ENCODE data around the gene MED13L. TPM values are rescaled to one million over a fixed set of nuclear protein-coding genes. Genes with fewer than 3 reads are reported as not detected.

Gene MED13L
- total and polyA plus RNA-seq, 2 donors (not counting 3 experiments of a cell fraction or from before 2014, with no cell fraction given) = 27.4 to 93.6 TPM

- no peaks in the 10 kb centered on the region for H4K20me1 ChIP-seq (replicated peaks; ENCODE audit: control insufficient read depth, extremely low read depth, insufficient read depth, low read length)
- no peaks in the 10 kb centered on the region for H3K27me3 ChIP-seq (ENCODE audit: control insufficient read depth in 2 of 2, insufficient read depth in 2 of 2, low read length in 2 of 2)
- H3K4me1 ChIP-seq (ENCODE audit: control insufficient read depth, extremely low read depth, insufficient read depth, low read length) = no peaks in the 10 kb centered on the region
- no peak overlapping the region for H3K4me3 ChIP-seq (replicated peaks in 1 of 3; ENCODE audit: insufficient read depth in 1 of 3, low read depth in 1 of 3, low read length in 3 of 3)
- no peak overlapping the region for H3K4me2 ChIP-seq (ENCODE audit: insufficient read depth, low read length)
- H3K36me3 ChIP-seq (ENCODE audit: control insufficient read depth in 2 of 2, extremely low read depth in 1 of 2, insufficient read depth in 2 of 2, low read length in 2 of 2) = peaks cover 5 to 17% of the 10 kb centered on the region in 2 experiments
- dilution Hi-C loops (cut with MboI; ENCODE audit: extremely low pct_ligation_motif_present, low sequenced_read_pairs) = no loop called here
- H3K9me1 ChIP-seq (replicated peaks; ENCODE audit: control insufficient read depth, extremely low read depth, insufficient read depth, low read length) = no peaks in the 10 kb centered on the region
- no peak overlapping the region for H2AFZ ChIP-seq (ENCODE audit: low read depth, low read length)
- FAIRE-seq (no peak), DNase-seq (ENCODE audit: low read depth, low spot score) (peak; percentile 9)
- no peak overlapping the region for H3K9ac ChIP-seq (replicated peaks; ENCODE audit: extremely low read depth, insufficient read depth, low read length)
- peaks cover 4% of the 10 kb centered on the region for H3K79me2 ChIP-seq (ENCODE audit: control insufficient read depth, insufficient read depth, low read length)
- H3K9me3 ChIP-seq (replicated peaks; ENCODE audit: control insufficient read depth, insufficient read depth, low read length) = no peaks in the 10 kb centered on the region
- intact Hi-C loops (cut with micrococcal nuclease) = no loop called here
- ChIA-PET POLR2A (interaction anchor here (0.6 kb wide), 1 partner anchor 760 kb away, joined by 6 read pairs; no protein-coding TSS in a partner anchor), CTCF (interaction anchor here (0.6 to 2.2 kb wide), 11 partner anchors 9 to 727 kb away, joined by 3 to 9 read pairs (median 3); no protein-coding TSS in a partner anchor)
- no peak overlapping the region for H3K27ac ChIP-seq (ENCODE audit: insufficient read depth, low read depth, low read length)
- TF ChIP-seq, protein P1, sequence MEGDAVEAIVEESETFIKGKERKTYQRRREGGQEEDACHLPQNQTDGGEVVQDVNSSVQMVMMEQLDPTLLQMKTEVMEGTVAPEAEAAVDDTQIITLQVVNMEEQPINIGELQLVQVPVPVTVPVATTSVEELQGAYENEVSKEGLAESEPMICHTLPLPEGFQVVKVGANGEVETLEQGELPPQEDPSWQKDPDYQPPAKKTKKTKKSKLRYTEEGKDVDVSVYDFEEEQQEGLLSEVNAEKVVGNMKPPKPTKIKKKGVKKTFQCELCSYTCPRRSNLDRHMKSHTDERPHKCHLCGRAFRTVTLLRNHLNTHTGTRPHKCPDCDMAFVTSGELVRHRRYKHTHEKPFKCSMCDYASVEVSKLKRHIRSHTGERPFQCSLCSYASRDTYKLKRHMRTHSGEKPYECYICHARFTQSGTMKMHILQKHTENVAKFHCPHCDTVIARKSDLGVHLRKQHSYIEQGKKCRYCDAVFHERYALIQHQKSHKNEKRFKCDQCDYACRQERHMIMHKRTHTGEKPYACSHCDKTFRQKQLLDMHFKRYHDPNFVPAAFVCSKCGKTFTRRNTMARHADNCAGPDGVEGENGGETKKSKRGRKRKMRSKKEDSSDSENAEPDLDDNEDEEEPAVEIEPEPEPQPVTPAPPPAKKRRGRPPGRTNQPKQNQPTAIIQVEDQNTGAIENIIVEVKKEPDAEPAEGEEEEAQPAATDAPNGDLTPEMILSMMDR (IDR thresholded peaks at IDR 0.05; ENCODE audit: extremely low read depth in 1 of 2, insufficient read depth in 1 of 2, low read depth in 1 of 2, low read length in 2 of 2) = peak; percentile 21 to 28
- no peak for TF ChIP-seq JUN (IDR thresholded peaks at IDR 0.05; ENCODE audit: borderline replicate concordance, insufficient read depth, insufficient read length, low read depth)
- no TSS peak for BruUV-seq (replicated peaks)
Observed at GRCh38 chr12:115983226-115983798, 294.2 kb downstream of the MED13L start.

- no peak overlapping the region for H3K27ac ChIP-seq (ENCODE audit: insufficient read depth, low read depth, low read length)
- H4K20me1 ChIP-seq (replicated peaks; ENCODE audit: control insufficient read depth, extremely low read depth, insufficient read depth, low read length) = no peaks in the 10 kb centered on the region
- no peaks in the 10 kb centered on the region for H3K79me2 ChIP-seq (ENCODE audit: control insufficient read depth, insufficient read depth, low read length)
- no peaks in the 10 kb centered on the region for H3K27me3 ChIP-seq (ENCODE audit: control insufficient read depth in 2 of 2, insufficient read depth in 2 of 2, low read length in 2 of 2)
- CTCF ChIA-PET = interaction anchor here (1.4 kb wide), 1 partner anchor 15 kb away, joined by 3 read pairs; no protein-coding TSS in a partner anchor
- no peak for TF ChIP-seq MYC (IDR thresholded peaks at IDR 0.05; ENCODE audit: low read depth, low read length)
- TF ChIP-seq EZH2 (IDR thresholded peaks at IDR 0.05; ENCODE audit: borderline replicate concordance, low read depth, low read length, severe bottlenecking) = no peak
- no peak for TF ChIP-seq JUN (IDR thresholded peaks at IDR 0.05; ENCODE audit: borderline replicate concordance, insufficient read depth, insufficient read length, low read depth)
- no peak for TF ChIP-seq POLR2A (IDR thresholded peaks at IDR 0.05; ENCODE audit: low read depth, low read length)
- TF ChIP-seq, protein P1 (IDR thresholded peaks at IDR 0.05; ENCODE audit: extremely low read depth in 1 of 2, insufficient read depth in 1 of 2, low read depth in 1 of 2, low read length in 2 of 2) = no peak
- no peaks in the 10 kb centered on the region for H3K4me1 ChIP-seq (ENCODE audit: control insufficient read depth, extremely low read depth, insufficient read depth, low read length)
- no peaks in the 10 kb centered on the region for H3K9me1 ChIP-seq (replicated peaks; ENCODE audit: control insufficient read depth, extremely low read depth, insufficient read depth, low read length)
- intact Hi-C loops (cut with micrococcal nuclease) (no loop called here), dilution Hi-C loops (cut with MboI; ENCODE audit: extremely low pct_ligation_motif_present, low sequenced_read_pairs) (no loop called here)
- FAIRE-seq (peak; percentile 43), DNase-seq (ENCODE audit: low read depth, low spot score) (no peak)
- POLR2A ChIA-PET = no interaction called here
- H2AFZ ChIP-seq (ENCODE audit: low read depth, low read length) = no peak overlapping the region
- H3K4me2 ChIP-seq (ENCODE audit: insufficient read depth, low read length) = no peak overlapping the region
- no peaks in the 10 kb centered on the region for H3K9me3 ChIP-seq (replicated peaks; ENCODE audit: control insufficient read depth, insufficient read depth, low read length)
- peaks cover 2 to 11% of the 10 kb centered on the region in 2 experiments for H3K36me3 ChIP-seq (ENCODE audit: control insufficient read depth in 2 of 2, extremely low read depth in 1 of 2, insufficient read depth in 2 of 2, low read length in 2 of 2)
- H3K9ac ChIP-seq (replicated peaks; ENCODE audit: extremely low read depth, insufficient read depth, low read length) = no peak overlapping the region
- no peak overlapping the region for H3K4me3 ChIP-seq (replicated peaks in 1 of 3; ENCODE audit: insufficient read depth in 1 of 3, low read depth in 1 of 3, low read length in 3 of 3)
- BruUV-seq (replicated peaks) = no TSS peak
Observed at GRCh38 chr12:115980339-115980738, 297.2 kb downstream of the MED13L start.
